H9 (cell line): ENCODE measurements around the gene SPATS2. TPM values are rescaled to one million over a fixed set of nuclear protein-coding genes. Genes with fewer than 3 reads are reported as not detected.

Experiments
- DNase-seq: peaks from one replicate; pipeline ENCODE4 v3.0.0-alpha.2; 2017
- H2AFZ ChIP-seq: one replicate; pipeline ENCODE4 v1.6.1; 2013; ENCODE audit warnings: mild to moderate bottlenecking, low read length, control low read depth, moderate library complexity
- H2AK5ac ChIP-seq: 2 replicates; pipeline ENCODE4 v1.6.1; 2013; ENCODE audit warnings: low read length, control low read depth, mixed read lengths; ENCODE audit not compliant: insufficient read length
- H2BK120ac ChIP-seq: one replicate; pipeline ENCODE4 v1.6.1; 2013; ENCODE audit warnings: low read depth, mild to moderate bottlenecking, low read length, control low read depth, inconsistent platforms; ENCODE audit not compliant: poor library complexity, severe bottlenecking
- H2BK12ac ChIP-seq: 2 replicates; pipeline ENCODE4 v1.6.1; 2013; ENCODE audit warnings: low read length, control low read depth, mixed read lengths, low read depth; ENCODE audit not compliant: insufficient read length
- H2BK15ac ChIP-seq: 2 replicates; pipeline ENCODE4 v1.6.1; 2013; ENCODE audit warnings: low read depth, low read length, control low read depth
- H2BK20ac ChIP-seq: one replicate; pipeline ENCODE4 v1.6.1; 2013; ENCODE audit warnings: low read depth, mild to moderate bottlenecking, low read length, control low read depth, inconsistent platforms; ENCODE audit not compliant: poor library complexity, severe bottlenecking
- H2BK5ac ChIP-seq: 2 replicates; pipeline ENCODE4 v1.6.1; 2013; ENCODE audit warnings: low read length, control low read depth, mixed read lengths; ENCODE audit not compliant: insufficient read length
- H3K14ac ChIP-seq: 2 replicates; pipeline ENCODE4 v1.6.1; 2013; ENCODE audit warnings: low read length, control low read depth; ENCODE audit not compliant: insufficient read depth
- H3K18ac ChIP-seq: 2 replicates; pipeline ENCODE4 v1.6.1; 2013; ENCODE audit warnings: low read depth, mild to moderate bottlenecking, mixed read lengths, low read length, control low read depth; ENCODE audit not compliant: insufficient read length
- H3K23ac ChIP-seq: 2 replicates; pipeline ENCODE4 v1.6.1; 2013; ENCODE audit warnings: low read length, control low read depth, mixed read lengths, low read depth; ENCODE audit not compliant: insufficient read length
- H3K23me2 ChIP-seq: 2 replicates; pipeline ENCODE4 v1.6.1; 2013; ENCODE audit warnings: low read depth, mild to moderate bottlenecking, mixed read lengths, low read length, control low read depth; ENCODE audit not compliant: insufficient read length, poor library complexity, severe bottlenecking
- H3K27ac ChIP-seq: 2 replicates; pipeline ENCODE4 v1.5.1; 2013; ENCODE audit warnings: low read length, control low read depth, mixed read lengths, low read depth; ENCODE audit not compliant: insufficient read length
- H3K27me3 ChIP-seq: 2 replicates; pipeline ENCODE4 v1.6.1; 2013; ENCODE audit warnings: low read length, control low read depth, inconsistent platforms; ENCODE audit not compliant: insufficient read depth
- H3K4ac ChIP-seq: 2 replicates; pipeline ENCODE4 v1.6.1; 2013; ENCODE audit warnings: low read depth, mild to moderate bottlenecking, control low read depth, inconsistent platforms, low read length, moderate library complexity
- H3K4me1 ChIP-seq: 2 replicates; pipeline ENCODE4 v1.6.1; 2013; ENCODE audit warnings: low read length, control low read depth, inconsistent platforms; ENCODE audit not compliant: insufficient read depth
- H3K4me2 ChIP-seq: 2 replicates; pipeline ENCODE4 v1.6.1; 2013; ENCODE audit warnings: low read length, control low read depth, mixed read lengths; ENCODE audit not compliant: insufficient read length, insufficient read depth
- H3K56ac ChIP-seq: 2 replicates; pipeline ENCODE4 v1.6.1; 2013; ENCODE audit warnings: low read depth, mild to moderate bottlenecking, mixed read lengths, low read length, control low read depth; ENCODE audit not compliant: insufficient read length
- H3K79me1 ChIP-seq: 2 replicates; pipeline ENCODE4 v1.6.1; 2013; ENCODE audit warnings: low read depth, mild to moderate bottlenecking, moderate library complexity, low read length, control low read depth, inconsistent platforms; ENCODE audit not compliant: insufficient read depth, poor library complexity, severe bottlenecking
- H3K79me2 ChIP-seq: 2 replicates; pipeline ENCODE4 v1.6.1; 2013; ENCODE audit warnings: low read length, control low read depth, inconsistent platforms; ENCODE audit not compliant: insufficient read depth
- H3K9ac ChIP-seq: 2 replicates; pipeline ENCODE4 v1.6.1; 2013; ENCODE audit warnings: low read length, control low read depth, mixed read lengths; ENCODE audit not compliant: insufficient read length; ENCODE audit errors: extremely low read depth
- H3K9me3 ChIP-seq: one replicate; pipeline ENCODE4 v1.6.1; 2013; ENCODE audit warnings: low read depth, low read length, inconsistent platforms; ENCODE audit not compliant: control insufficient read depth
- H3T11ph ChIP-seq: one replicate; pipeline ENCODE4 v1.6.1; 2013; ENCODE audit warnings: mild to moderate bottlenecking, low read length, control low read depth, inconsistent platforms
- H4K20me1 ChIP-seq: one replicate; pipeline ENCODE4 v1.6.1; 2013; ENCODE audit not compliant: control insufficient read depth, insufficient read length, insufficient read depth
- H4K5ac ChIP-seq: 2 replicates; pipeline ENCODE4 v1.6.1; 2013; ENCODE audit warnings: low read depth, mild to moderate bottlenecking, mixed read lengths, low read length, control low read depth; ENCODE audit not compliant: insufficient read length
- H4K8ac ChIP-seq: replicated peaks from 2 replicates; pipeline ENCODE4 v1.6.1; 2013; ENCODE audit warnings: low read length, control low read depth, mixed read lengths, low read depth; ENCODE audit not compliant: insufficient read length
- H4K91ac ChIP-seq: 2 replicates; pipeline ENCODE4 v1.6.1; 2013; ENCODE audit warnings: low read depth, mild to moderate bottlenecking, moderate library complexity, mixed read lengths, low read length, control low read depth; ENCODE audit not compliant: insufficient read length
- H3K27ac Mint-ChIP-seq, 3 experiments: 2 replicates in 2 of 3; 3 replicates in 1 of 3; pipeline ENCODE4 v1.8.0; 2020 to 2021; ENCODE audit warnings: mixed read lengths in 3 of 3, mild to moderate bottlenecking in 1 of 3, moderate library complexity in 1 of 3
- H3K27me3 Mint-ChIP-seq: 2 replicates; pipeline ENCODE4 v1.8.0; 2021; ENCODE audit warnings: low read depth, mild to moderate bottlenecking, moderate library complexity, mixed read lengths
- H3K36me3 Mint-ChIP-seq, 3 experiments: 2 replicates in 2 of 3; 3 replicates in 1 of 3; pipeline ENCODE4 v1.8.0; 2020 to 2021; ENCODE audit warnings: low read depth in 3 of 3, mixed read lengths in 3 of 3; ENCODE audit not compliant: insufficient read depth in 1 of 3
- H3K4me1 Mint-ChIP-seq, 2 experiments: 2 replicates each; pipeline ENCODE4 v1.8.0; 2020; ENCODE audit warnings: mixed read lengths in 2 of 2
- H3K4me3 Mint-ChIP-seq, 2 experiments: 2 replicates in 1 of 2; 3 replicates in 1 of 2; pipeline ENCODE4 v1.8.0; 2020 to 2021; ENCODE audit warnings: mild to moderate bottlenecking in 2 of 2, mixed read lengths in 2 of 2, moderate library complexity in 1 of 2
- H3K9me3 Mint-ChIP-seq, 2 experiments: 2 replicates in 1 of 2; 3 replicates in 1 of 2; pipeline ENCODE4 v1.8.0; 2020; ENCODE audit warnings: mild to moderate bottlenecking in 2 of 2, mixed read lengths in 2 of 2, moderate library complexity in 1 of 2
- CTCF ChIP-seq: fragments of 200-600 bp; sonication (generic); conservative IDR thresholded peaks from 3 replicates; pipeline ENCODE4 v1.8.0; 2021; ENCODE audit warnings: antibody characterized with exemption, mild to moderate bottlenecking
- WGBS: extraction: QIAGEN DNeasy Blood & Tissue Kit; methylation state at CpG from one replicate; pipeline ENCODE4 v1.1.7; 2013; ENCODE audit warnings: missing lambda C conversion rate, low lambda C conversion rate, mixed read lengths; ENCODE audit not compliant: insufficient read length; ENCODE audit errors: extremely low coverage; 5-methylcytosine and 5-hydroxymethylcytosine counted together
- total RNA-seq: library from RNA; stranded (reverse); gene quantifications from 2 replicates; pipeline ENCODE4 v1.2.1, GENCODE V29; 2021

SPATS2 gene
- total RNA-seq, 1 experiment from 2014 or later: 17.1 TPM

GRCh38 chr12:49549735-49550692 lies 182.8 kb downstream of the SPATS2 start:
- peaks cover 7% of the 10 kb centered on the region for H3K23me2 ChIP-seq
- Mint-ChIP-seq H3K4me3 (no peak overlapping the region; a peak in 1 of 5 replicates), H3K27ac (peak overlapping the region in 1 of 3 experiments; percentile 11; a peak in 2 of 7 replicates), H3K27me3 (peaks cover 71% of the 10 kb centered on the region), H3K4me1 (peaks cover 2 to 24% of the 10 kb centered on the region in 2 experiments; a peak in 3 of 4 replicates), H3K36me3 (no peaks in the 10 kb centered on the region), H3K9me3 (no peaks in the 10 kb centered on the region)
- H3K79me1 ChIP-seq: no peaks in the 10 kb centered on the region
- no peak overlapping the region for H3K23ac ChIP-seq
- H4K20me1 ChIP-seq: no peaks in the 10 kb centered on the region
- H2BK20ac ChIP-seq: no peak overlapping the region
- H3K79me2 ChIP-seq: no peaks in the 10 kb centered on the region
- H3K56ac ChIP-seq: no peak overlapping the region
- H3K4me1 ChIP-seq: no peaks in the 10 kb centered on the region
- no peak overlapping the region for H3K4ac ChIP-seq
- H3K18ac ChIP-seq: no peak overlapping the region
- no peak overlapping the region for H3K9ac ChIP-seq
- no peak overlapping the region for H3K4me2 ChIP-seq
- peaks cover 5% of the 10 kb centered on the region; the same call in 1 of the 2 replicates for H3K27me3 ChIP-seq
- no peak overlapping the region for H3T11ph ChIP-seq
- no peak overlapping the region for H2AFZ ChIP-seq
- WGBS: no CpG with 5 or more reads among the region's 28 CpGs
- H2AK5ac ChIP-seq: no peak overlapping the region
- no peak overlapping the region for H2BK15ac ChIP-seq
- H2BK5ac ChIP-seq: no peak overlapping the region
- no peak overlapping the region for H4K5ac ChIP-seq
- no peak overlapping the region for H2BK120ac ChIP-seq
- no peak overlapping the region for H2BK12ac ChIP-seq
- no peaks in the 10 kb centered on the region for H3K9me3 ChIP-seq
- H3K14ac ChIP-seq: no peak overlapping the region
- no peak overlapping the region for H4K91ac ChIP-seq
- DNase-seq: no peak
- no peak for TF ChIP-seq CTCF
- H4K8ac ChIP-seq: no peak overlapping the region
- no peak overlapping the region for H3K27ac ChIP-seq
